Astrocyte of the spinal cord (primary cell): Measurements from ENCODE around the gene PITPNC1.
A peak's percentile ranks its signal among the peaks of the same experiment; 100 is the strongest.

Experiments
- DNase-seq: peaks from one replicate; pipeline ENCODE4 v3.0.0; 2011; ENCODE audit warnings: low read depth, low spot score
- H3K4me3 ChIP-seq: 2 replicates; pipeline ENCODE4 v1.5.1; 2011; ENCODE audit warnings: low read depth, mild to moderate bottlenecking, low read length, moderate library complexity
- CTCF ChIP-seq: IDR thresholded peaks from 2 replicates; pipeline ENCODE4 v1.5.1; 2012; ENCODE audit warnings: low read depth, mild to moderate bottlenecking, low read length, inconsistent platforms
- in situ Hi-C: cut with HindIII; loops from 2 replicates; pipeline ENCODE4 v1.10.0; 2017; ENCODE audit warnings: low sequenced_read_pairs

The PITPNC1 gene

GRCh38 chr17:67520916-67521774, 144.1 kb downstream of the PITPNC1 start:
- no peak for DNase-seq
- TF ChIP-seq CTCF, result no peak
- in situ Hi-C loops, result no loop called here
- H3K4me3 ChIP-seq, result no peak overlapping the region

GRCh38 chr17:67521775-67522069, 144.6 kb downstream of the PITPNC1 start:
- no peak overlapping the region for H3K4me3 ChIP-seq
- in situ Hi-C loops, result no loop called here
- DNase-seq, result no peak
- TF ChIP-seq CTCF, result no peak

- DNase-seq, result no peak
- H3K4me3 ChIP-seq, result no peak overlapping the region
- in situ Hi-C loops, result no loop called here
- no peak for TF ChIP-seq CTCF
Measured at GRCh38 chr17:67523101-67523500, 146.0 kb downstream of the PITPNC1 start.

- in situ Hi-C loops, result no loop called here
- TF ChIP-seq CTCF, result no peak
- H3K4me3 ChIP-seq, result no peak overlapping the region
- DNase-seq, result no peak
Measured at GRCh38 chr17:67525239-67526135, 148.4 kb downstream of the PITPNC1 start.

- no peak for DNase-seq
- no peak for TF ChIP-seq CTCF
- no peak overlapping the region for H3K4me3 ChIP-seq
- in situ Hi-C loops, result no loop called here
Measured at GRCh38 chr17:67526700-67527099, 149.6 kb downstream of the PITPNC1 start.

- no peak for TF ChIP-seq CTCF
- peak; percentile 93 for DNase-seq
- in situ Hi-C loops, result no loop called here
- H3K4me3 ChIP-seq, result peak overlapping the region; percentile 35
Measured at GRCh38 chr17:67528751-67529436, 151.8 kb downstream of the PITPNC1 start.
